ENCODE measurements around the gene ARMS2.

ARMS2 gene

GRCh38 chr10:122455376-122456079 is 1.1 kb downstream of the ARMS2 start:
- no peak for DNase-seq

DNA sequence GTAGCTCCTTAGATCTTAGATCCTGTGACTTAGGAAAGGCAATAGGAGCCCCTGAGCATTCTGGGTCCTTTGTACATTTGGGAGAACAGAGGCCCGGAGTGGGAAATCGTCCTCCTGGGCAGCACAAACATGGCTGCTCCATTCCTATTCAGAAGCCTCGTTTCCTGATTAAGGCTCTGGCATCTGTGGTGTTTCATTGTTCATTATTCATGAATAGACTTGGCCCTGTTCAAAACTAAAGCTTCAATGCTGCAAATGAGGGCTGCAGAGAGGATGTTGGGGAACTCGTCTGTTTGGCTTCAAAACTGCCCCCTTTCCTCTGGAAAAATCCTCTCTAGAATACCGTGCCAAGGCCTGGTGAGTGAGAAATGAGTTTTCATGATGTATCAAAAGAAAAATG is 3.5 kb downstream of the ARMS2 start:
- no peak for DNase-seq

DNA sequence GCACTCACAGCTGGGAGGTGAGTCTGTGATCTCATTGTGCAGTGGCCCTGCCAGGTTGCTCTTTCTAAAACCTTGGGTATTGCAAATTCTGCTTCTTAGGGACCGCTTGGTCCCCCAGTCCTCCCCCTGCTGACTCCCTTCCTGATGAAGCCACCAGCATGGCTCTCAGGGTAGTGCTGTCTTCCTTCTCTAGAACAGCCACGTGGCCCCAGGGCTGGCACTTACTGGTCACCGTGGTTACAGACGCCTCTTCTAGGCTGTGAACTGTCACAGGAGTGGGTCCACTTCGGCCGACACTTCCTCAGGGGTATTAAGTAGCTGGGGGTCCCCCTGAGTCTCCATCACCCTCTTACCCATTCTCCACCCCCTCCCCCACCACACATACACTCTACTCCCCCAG is 4.2 kb downstream of the ARMS2 start:
- DNase-seq, result peak in 1 of 2 experiments; percentile 7

- peak in 1 of 2 experiments; percentile 3 for DNase-seq
Measured at GRCh38 chr10:122459561-122460273, 5.3 kb downstream of the ARMS2 start.

DNA sequence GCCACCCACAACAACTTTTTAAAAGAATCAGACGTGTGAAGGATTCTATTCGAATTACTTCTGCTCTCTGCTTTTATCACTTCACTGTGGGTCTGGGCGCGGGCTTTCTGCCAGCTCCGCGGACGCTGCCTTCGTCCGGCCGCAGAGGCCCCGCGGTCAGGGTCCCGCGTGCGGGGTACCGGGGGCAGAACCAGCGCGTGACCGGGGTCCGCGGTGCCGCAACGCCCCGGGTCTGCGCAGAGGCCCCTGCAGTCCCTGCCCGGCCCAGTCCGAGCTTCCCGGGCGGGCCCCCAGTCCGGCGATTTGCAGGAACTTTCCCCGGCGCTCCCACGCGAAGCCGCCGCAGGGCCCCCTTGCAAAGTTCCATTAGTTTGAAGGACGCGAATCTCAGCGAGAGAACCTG is 6.4 kb downstream of the ARMS2 start:
- peak in 1 of 2 experiments; percentile 6 for DNase-seq

GRCh38 chr10:122461367-122461728 is 6.9 kb downstream of the ARMS2 start, which contains the start of gene HTRA1:
TSS of gene HTRA1 (plus strand) at chr10:122461553. CDS start at chr10:122461653, 100 bp downstream.
- peak in 1 of 2 experiments; percentile 64 for DNase-seq

DNA sequence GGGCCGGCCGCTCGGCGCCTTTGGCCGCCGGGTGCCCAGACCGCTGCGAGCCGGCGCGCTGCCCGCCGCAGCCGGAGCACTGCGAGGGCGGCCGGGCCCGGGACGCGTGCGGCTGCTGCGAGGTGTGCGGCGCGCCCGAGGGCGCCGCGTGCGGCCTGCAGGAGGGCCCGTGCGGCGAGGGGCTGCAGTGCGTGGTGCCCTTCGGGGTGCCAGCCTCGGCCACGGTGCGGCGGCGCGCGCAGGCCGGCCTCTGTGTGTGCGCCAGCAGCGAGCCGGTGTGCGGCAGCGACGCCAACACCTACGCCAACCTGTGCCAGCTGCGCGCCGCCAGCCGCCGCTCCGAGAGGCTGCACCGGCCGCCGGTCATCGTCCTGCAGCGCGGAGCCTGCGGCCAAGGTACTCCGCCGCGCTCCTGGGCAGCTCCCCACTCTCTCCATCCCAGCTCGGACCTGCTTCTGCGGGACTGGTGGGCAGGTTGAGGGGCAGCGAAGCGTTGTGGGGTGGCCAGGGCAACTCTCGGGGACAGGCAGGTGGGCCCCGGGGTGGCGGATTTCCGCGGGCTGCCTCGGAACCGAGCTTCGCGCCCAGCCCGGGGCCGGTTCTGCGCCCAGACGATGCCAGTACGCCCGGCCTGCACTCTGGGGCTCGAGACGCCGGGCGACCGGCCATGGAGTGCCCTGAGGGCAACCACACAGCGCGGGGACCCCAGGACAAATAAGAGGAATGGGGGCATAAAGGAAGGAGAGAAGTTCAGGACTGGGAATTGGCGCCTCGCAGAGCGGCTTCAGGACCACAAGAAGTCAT is 7.5 kb downstream of the ARMS2 start:
- peak in 1 of 2 experiments; percentile 64 for DNase-seq

- peak; percentile 2 to 58 for DNase-seq
Measured at GRCh38 chr10:122462533-122463465, 8.3 kb downstream of the ARMS2 start.

- DNase-seq, result no peak
Measured at GRCh38 chr10:122463466-122464249, 9.2 kb downstream of the ARMS2 start.

GRCh38 chr10:122464250-122464510 is 9.7 kb downstream of the ARMS2 start:
- no peak for DNase-seq

GRCh38 chr10:122464586-122464985 is 10.1 kb downstream of the ARMS2 start:
- DNase-seq, result no peak

DNA sequence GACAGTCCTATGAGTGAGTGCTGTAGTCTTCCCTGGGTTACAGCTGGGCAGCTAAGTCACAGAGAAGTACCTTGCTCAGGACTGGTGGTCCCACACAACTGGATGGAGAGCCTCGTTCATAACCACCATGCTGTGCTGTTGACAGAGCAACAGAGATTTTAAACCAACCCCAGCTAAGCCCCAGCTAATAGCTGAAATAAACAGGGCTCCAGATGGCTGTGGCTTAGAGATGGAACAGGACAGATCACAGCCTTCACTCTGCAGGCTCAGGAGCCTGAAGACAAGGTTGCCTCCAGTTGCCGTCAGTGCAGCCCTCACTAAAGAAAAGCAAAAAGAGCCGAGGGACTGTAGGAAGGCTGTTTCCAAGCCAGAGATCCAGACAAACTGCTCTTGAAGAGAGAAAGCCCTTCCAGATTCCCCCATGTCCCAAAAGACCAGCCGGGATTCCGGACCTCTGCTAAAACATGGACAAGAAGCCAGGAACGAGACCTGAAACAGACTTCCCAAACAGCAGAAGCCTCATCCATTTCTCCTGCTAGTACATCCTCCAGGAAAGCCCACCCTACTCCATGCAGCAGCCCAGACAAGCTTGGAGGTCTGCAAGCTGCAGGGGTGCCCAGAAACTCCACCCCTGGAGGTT is 11.1 kb downstream of the ARMS2 start:
- DNase-seq, result no peak

DNA sequence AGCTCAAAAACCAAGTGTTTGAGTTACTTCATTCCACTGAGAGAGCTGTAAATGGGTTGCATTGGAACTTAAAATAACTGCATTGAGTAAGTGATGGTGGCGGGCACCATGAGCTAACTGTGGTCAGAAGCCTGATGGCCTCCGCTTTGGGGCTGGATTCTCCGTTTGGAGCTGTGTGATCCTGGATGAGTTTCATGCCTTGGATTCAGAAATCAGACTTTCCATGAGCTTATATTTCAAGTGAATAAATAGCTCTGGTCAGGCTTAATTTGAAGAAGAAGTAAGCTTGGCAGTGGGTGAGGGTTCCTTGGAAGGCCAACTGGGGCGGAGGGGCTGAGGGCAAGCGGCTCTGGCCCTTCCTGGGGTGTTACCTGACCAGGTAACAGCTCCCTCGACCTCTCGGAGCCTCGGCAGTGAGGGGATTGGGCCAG is 12.5 kb downstream of the ARMS2 start:
- DNase-seq, result no peak

- DNase-seq, result no peak
Measured at GRCh38 chr10:122467701-122468100, 13.2 kb downstream of the ARMS2 start.

DNA sequence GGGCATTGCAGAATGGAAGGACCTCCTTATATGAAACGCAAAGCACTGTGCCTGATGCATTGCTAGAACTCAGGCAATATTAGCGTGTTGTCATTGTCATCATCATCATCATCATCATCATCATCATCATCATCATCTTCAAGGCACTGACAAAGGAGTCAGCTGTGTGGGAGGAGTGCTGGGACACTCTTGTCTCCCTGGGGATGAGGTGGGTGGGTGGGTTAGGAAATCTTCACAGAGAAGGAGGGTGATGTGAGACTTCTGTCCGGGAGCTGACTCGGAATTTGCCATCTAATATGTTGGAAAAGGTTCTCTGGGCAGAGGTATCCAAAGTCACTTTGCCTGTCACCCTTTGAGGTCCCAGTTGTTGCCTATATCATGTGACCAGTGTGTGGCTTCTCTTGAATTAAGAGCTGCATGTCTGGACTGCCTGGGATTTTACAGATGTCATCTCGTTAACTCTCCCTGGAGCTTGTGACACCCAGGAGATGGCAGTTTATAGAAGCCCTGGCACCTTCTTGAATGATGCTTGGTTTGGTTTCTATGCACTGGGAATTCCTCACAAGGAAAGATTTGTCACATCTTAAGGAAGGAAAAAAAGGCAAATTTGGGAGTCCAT is 14.0 kb downstream of the ARMS2 start:
- DNase-seq, result no peak

DNA sequence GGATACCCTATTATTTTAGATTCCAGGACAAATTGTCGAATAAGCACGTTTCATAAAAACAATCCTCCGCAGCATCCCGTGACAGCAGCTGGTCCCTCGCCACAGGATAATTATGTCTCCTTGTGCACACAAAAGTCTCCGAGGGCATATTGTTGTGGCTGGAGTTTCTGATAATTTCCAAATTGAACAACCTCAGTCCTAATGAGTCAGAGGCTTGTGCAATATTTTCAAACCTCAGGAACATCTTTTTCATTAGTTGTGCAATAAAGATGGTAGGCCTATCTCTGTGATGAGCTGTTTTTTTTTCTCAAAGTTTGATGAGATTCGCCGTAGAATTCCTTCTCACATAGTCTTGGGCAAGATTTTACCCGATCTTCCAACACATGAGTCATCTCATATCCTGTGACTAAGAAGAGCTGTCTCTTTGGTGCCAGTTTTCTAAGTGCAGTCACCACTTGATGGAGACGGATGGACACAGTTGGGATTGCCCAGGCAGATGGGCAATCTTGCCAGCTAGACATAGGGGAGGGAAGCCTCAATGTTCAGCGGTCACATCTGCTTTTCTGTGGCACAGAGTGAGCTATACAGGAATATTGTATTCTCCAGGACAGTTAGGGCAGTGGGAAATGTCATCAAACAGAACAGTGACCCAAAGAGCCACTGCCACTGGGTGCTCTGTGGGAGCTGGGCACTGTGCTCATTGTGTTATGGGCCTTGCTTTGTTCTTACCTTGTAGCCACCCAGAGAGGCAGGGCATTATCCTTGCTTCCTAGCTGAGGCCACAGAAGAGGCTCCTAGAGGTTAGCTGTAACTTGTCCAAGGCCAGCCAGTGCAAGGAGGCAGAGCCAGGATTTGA is 14.7 kb downstream of the ARMS2 start:
- DNase-seq, result no peak

GRCh38 chr10:122469848-122470247 is 15.4 kb downstream of the ARMS2 start:
- no peak for DNase-seq

GRCh38 chr10:122471531-122472177 is 17.2 kb downstream of the ARMS2 start:
- no peak for DNase-seq

DNA sequence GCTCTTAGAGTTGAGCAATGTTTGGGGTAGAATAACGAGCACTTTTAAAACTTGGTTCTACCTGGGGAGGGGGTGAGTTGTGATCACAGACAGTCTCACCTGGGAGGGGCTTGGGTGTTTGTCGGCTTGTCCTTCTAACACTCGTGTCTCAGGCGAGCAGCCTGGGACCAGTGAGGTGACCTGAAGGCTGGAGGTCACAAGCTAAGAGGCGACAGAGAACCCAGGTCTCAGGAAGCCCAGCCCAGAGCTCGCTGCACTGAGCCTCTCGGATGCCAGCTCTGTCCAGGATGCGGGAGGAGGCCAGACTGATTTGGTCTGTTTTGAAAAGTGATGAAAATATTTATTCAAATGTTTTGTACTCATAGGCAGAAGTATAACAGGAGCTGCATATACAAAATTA is 18.7 kb downstream of the ARMS2 start:
- no peak for DNase-seq

Measured in NCI-H526 (cell line).